Memory B cell (primary cell): Measurements from ENCODE around the gene SNRNP48.

Experiments
- ATAC-seq: fragments of 150-1000 bp; cut with Tn5 transposase; 2 replicates; pipeline ENCODE4 v1.10.0; 2021; ENCODE audit warnings: low read depth, mild to moderate bottlenecking, moderate library complexity
- DNase-seq, 2 donors: peaks; one replicate each; pipeline ENCODE4 v3.0.0; 2022; ENCODE audit warnings: low spot score in 2 of 2
- H3K27ac Mint-ChIP-seq: one replicate; pipeline ENCODE4 v1.8.0; 2022; ENCODE audit warnings: mild to moderate bottlenecking, moderate library complexity, mixed read lengths
- H3K27me3 Mint-ChIP-seq: one replicate; pipeline ENCODE4 v1.8.0; 2022; ENCODE audit warnings: mixed read lengths
- H3K36me3 Mint-ChIP-seq: one replicate; pipeline ENCODE4 v1.8.0; 2022; ENCODE audit warnings: mild to moderate bottlenecking, mixed read lengths
- H3K4me1 Mint-ChIP-seq: one replicate; pipeline ENCODE4 v1.8.0; 2022; ENCODE audit warnings: mixed read lengths
- H3K4me3 Mint-ChIP-seq: one replicate; pipeline ENCODE4 v1.8.0; 2022; ENCODE audit warnings: mild to moderate bottlenecking, moderate library complexity, mixed read lengths
- H3K9me3 Mint-ChIP-seq: one replicate; pipeline ENCODE4 v1.8.0; 2022; ENCODE audit warnings: mixed read lengths

Gene SNRNP48

GRCh38 chr6:7593229-7593628 lies 3.2 kb downstream of the SNRNP48 start:
- H3K36me3 Mint-ChIP-seq = peaks cover 13% of the 10 kb centered on the region
- H3K27ac Mint-ChIP-seq = peak overlapping the region; percentile 77
- ATAC-seq = no peak
- no peaks in the 10 kb centered on the region for H3K27me3 Mint-ChIP-seq
- H3K9me3 Mint-ChIP-seq = no peaks in the 10 kb centered on the region
- no peak for DNase-seq
- H3K4me3 Mint-ChIP-seq = no peak overlapping the region
- peaks cover 24% of the 10 kb centered on the region for H3K4me1 Mint-ChIP-seq

GRCh38 chr6:7594579-7595125 lies 4.7 kb downstream of the SNRNP48 start:
- no peak overlapping the region for H3K4me3 Mint-ChIP-seq
- DNase-seq (no peak), ATAC-seq (no peak)
- H3K9me3 Mint-ChIP-seq = no peaks in the 10 kb centered on the region
- H3K27ac Mint-ChIP-seq = no peak overlapping the region
- H3K4me1 Mint-ChIP-seq = peaks cover 21% of the 10 kb centered on the region
- H3K36me3 Mint-ChIP-seq = peaks cover 15% of the 10 kb centered on the region
- no peaks in the 10 kb centered on the region for H3K27me3 Mint-ChIP-seq

- no peaks in the 10 kb centered on the region for H3K4me1 Mint-ChIP-seq
- H3K27me3 Mint-ChIP-seq = no peaks in the 10 kb centered on the region
- ATAC-seq = no peak
- H3K9me3 Mint-ChIP-seq = no peaks in the 10 kb centered on the region
- H3K4me3 Mint-ChIP-seq = no peak overlapping the region
- no peak for DNase-seq
- H3K36me3 Mint-ChIP-seq = peaks cover 32% of the 10 kb centered on the region
- no peak overlapping the region for H3K27ac Mint-ChIP-seq
These were observed 14.0 kb downstream of the SNRNP48 start for GRCh38 chr6:7604003-7604402.

GRCh38 chr6:7604506-7604905 lies 14.5 kb downstream of the SNRNP48 start:
- H3K27me3 Mint-ChIP-seq = no peaks in the 10 kb centered on the region
- no peak overlapping the region for H3K27ac Mint-ChIP-seq
- no peaks in the 10 kb centered on the region for H3K4me1 Mint-ChIP-seq
- no peaks in the 10 kb centered on the region for H3K9me3 Mint-ChIP-seq
- DNase-seq = no peak
- no peak overlapping the region for H3K4me3 Mint-ChIP-seq
- ATAC-seq = no peak
- H3K36me3 Mint-ChIP-seq = peaks cover 31% of the 10 kb centered on the region

GRCh38 chr6:7615611-7616383 lies 25.8 kb downstream of the SNRNP48 start:
- H3K27me3 Mint-ChIP-seq = peaks cover 4% of the 10 kb centered on the region
- no peak overlapping the region for H3K27ac Mint-ChIP-seq
- DNase-seq (peak; percentile 34 to 51), ATAC-seq (peak; percentile 49)
- peaks cover 9% of the 10 kb centered on the region for H3K4me1 Mint-ChIP-seq
- H3K4me3 Mint-ChIP-seq = peak overlapping the region; percentile 16
- no peaks in the 10 kb centered on the region for H3K9me3 Mint-ChIP-seq
- peaks cover 6% of the 10 kb centered on the region for H3K36me3 Mint-ChIP-seq

- DNase-seq (no peak), ATAC-seq (no peak)
- Mint-ChIP-seq H3K4me3 (no peak overlapping the region), H3K4me1 (peaks cover 9% of the 10 kb centered on the region), H3K27me3 (peaks cover 8% of the 10 kb centered on the region), H3K36me3 (no peaks in the 10 kb centered on the region), H3K9me3 (no peaks in the 10 kb centered on the region), H3K27ac (no peak overlapping the region)
These were observed 28.1 kb downstream of the SNRNP48 start for GRCh38 chr6:7617801-7618764.

GRCh38 chr6:7621761-7622160 lies 31.8 kb downstream of the SNRNP48 start:
- no peak for DNase-seq
- Mint-ChIP-seq H3K9me3 (no peaks in the 10 kb centered on the region), H3K36me3 (no peaks in the 10 kb centered on the region), H3K27ac (no peak overlapping the region), H3K4me1 (peaks cover 3% of the 10 kb centered on the region), H3K4me3 (no peak overlapping the region), H3K27me3 (peaks cover 10% of the 10 kb centered on the region)
- no peak for ATAC-seq

- peaks cover 11% of the 10 kb centered on the region for H3K27me3 Mint-ChIP-seq
- no peaks in the 10 kb centered on the region for H3K36me3 Mint-ChIP-seq
- DNase-seq = no peak
- H3K4me1 Mint-ChIP-seq = no peaks in the 10 kb centered on the region
- no peaks in the 10 kb centered on the region for H3K9me3 Mint-ChIP-seq
- no peak overlapping the region for H3K27ac Mint-ChIP-seq
- no peak for ATAC-seq
- no peak overlapping the region for H3K4me3 Mint-ChIP-seq
These were observed 35.1 kb downstream of the SNRNP48 start for GRCh38 chr6:7624796-7625710.

GRCh38 chr6:7628479-7628878 lies 38.5 kb downstream of the SNRNP48 start:
- H3K27me3 Mint-ChIP-seq = peaks cover 7% of the 10 kb centered on the region
- no peak for DNase-seq
- H3K9me3 Mint-ChIP-seq = no peaks in the 10 kb centered on the region
- H3K27ac Mint-ChIP-seq = no peak overlapping the region
- no peaks in the 10 kb centered on the region for H3K4me1 Mint-ChIP-seq
- no peak for ATAC-seq
- H3K4me3 Mint-ChIP-seq = no peak overlapping the region
- no peaks in the 10 kb centered on the region for H3K36me3 Mint-ChIP-seq

GRCh38 chr6:7628909-7629308 lies 38.9 kb downstream of the SNRNP48 start:
- Mint-ChIP-seq H3K36me3 (no peaks in the 10 kb centered on the region), H3K4me3 (no peak overlapping the region), H3K27ac (no peak overlapping the region), H3K9me3 (no peaks in the 10 kb centered on the region), H3K27me3 (peaks cover 6% of the 10 kb centered on the region), H3K4me1 (no peaks in the 10 kb centered on the region)
- DNase-seq = no peak
- ATAC-seq = no peak

GRCh38 chr6:7629321-7629720 lies 39.3 kb downstream of the SNRNP48 start:
- ATAC-seq (no peak), DNase-seq (no peak)
- Mint-ChIP-seq H3K27me3 (peaks cover 6% of the 10 kb centered on the region), H3K36me3 (no peaks in the 10 kb centered on the region), H3K4me1 (no peaks in the 10 kb centered on the region), H3K4me3 (no peak overlapping the region), H3K9me3 (no peaks in the 10 kb centered on the region), H3K27ac (no peak overlapping the region)

- Mint-ChIP-seq H3K27me3 (peaks cover 6% of the 10 kb centered on the region), H3K27ac (no peak overlapping the region), H3K4me1 (no peaks in the 10 kb centered on the region), H3K4me3 (no peak overlapping the region), H3K36me3 (no peaks in the 10 kb centered on the region), H3K9me3 (no peaks in the 10 kb centered on the region)
- DNase-seq = no peak
- no peak for ATAC-seq
These were observed 40.8 kb downstream of the SNRNP48 start for GRCh38 chr6:7630792-7631191.

GRCh38 chr6:7631466-7631865 lies 41.5 kb downstream of the SNRNP48 start:
- no peaks in the 10 kb centered on the region for H3K4me1 Mint-ChIP-seq
- ATAC-seq (no peak), DNase-seq (no peak)
- H3K27ac Mint-ChIP-seq = no peak overlapping the region
- H3K27me3 Mint-ChIP-seq = peaks cover 6% of the 10 kb centered on the region
- no peaks in the 10 kb centered on the region for H3K9me3 Mint-ChIP-seq
- H3K36me3 Mint-ChIP-seq = no peaks in the 10 kb centered on the region
- H3K4me3 Mint-ChIP-seq = no peak overlapping the region
